GM13976 (cell line): ENCODE data around the gene CRIP2.

Experiments used
- DNase-seq: peaks from one replicate; pipeline ENCODE4 v3.0.0; 2012; ENCODE audit warnings: low spot score
- in situ Hi-C: fragments of 300-500 bp; cut with MboI; formaldehyde crosslinking; loops from one replicate; pipeline ENCODE4 v1.12.0; 2022; ENCODE audit warnings: low sequenced_read_pairs, mixed read lengths, inconsistent platforms; ENCODE audit not compliant: unreplicated experiment
- TF ChIP-seq, protein P1 (sequence below): IDR thresholded peaks from 2 replicates; pipeline ENCODE4 v1.5.1; 2012; ENCODE audit warnings: borderline replicate concordance, mild to moderate bottlenecking; ENCODE audit not compliant: insufficient read depth; ENCODE audit errors: extremely low read depth, missing control alignments, control extremely low read depth

The CRIP2 gene

GRCh38 chr14:105471297-105471821 lies 3.3 kb upstream of the CRIP2 start:
- TF ChIP-seq, protein P1, sequence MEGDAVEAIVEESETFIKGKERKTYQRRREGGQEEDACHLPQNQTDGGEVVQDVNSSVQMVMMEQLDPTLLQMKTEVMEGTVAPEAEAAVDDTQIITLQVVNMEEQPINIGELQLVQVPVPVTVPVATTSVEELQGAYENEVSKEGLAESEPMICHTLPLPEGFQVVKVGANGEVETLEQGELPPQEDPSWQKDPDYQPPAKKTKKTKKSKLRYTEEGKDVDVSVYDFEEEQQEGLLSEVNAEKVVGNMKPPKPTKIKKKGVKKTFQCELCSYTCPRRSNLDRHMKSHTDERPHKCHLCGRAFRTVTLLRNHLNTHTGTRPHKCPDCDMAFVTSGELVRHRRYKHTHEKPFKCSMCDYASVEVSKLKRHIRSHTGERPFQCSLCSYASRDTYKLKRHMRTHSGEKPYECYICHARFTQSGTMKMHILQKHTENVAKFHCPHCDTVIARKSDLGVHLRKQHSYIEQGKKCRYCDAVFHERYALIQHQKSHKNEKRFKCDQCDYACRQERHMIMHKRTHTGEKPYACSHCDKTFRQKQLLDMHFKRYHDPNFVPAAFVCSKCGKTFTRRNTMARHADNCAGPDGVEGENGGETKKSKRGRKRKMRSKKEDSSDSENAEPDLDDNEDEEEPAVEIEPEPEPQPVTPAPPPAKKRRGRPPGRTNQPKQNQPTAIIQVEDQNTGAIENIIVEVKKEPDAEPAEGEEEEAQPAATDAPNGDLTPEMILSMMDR: no peak
- in situ Hi-C loops: no loop called here
- DNase-seq: no peak

DNA sequence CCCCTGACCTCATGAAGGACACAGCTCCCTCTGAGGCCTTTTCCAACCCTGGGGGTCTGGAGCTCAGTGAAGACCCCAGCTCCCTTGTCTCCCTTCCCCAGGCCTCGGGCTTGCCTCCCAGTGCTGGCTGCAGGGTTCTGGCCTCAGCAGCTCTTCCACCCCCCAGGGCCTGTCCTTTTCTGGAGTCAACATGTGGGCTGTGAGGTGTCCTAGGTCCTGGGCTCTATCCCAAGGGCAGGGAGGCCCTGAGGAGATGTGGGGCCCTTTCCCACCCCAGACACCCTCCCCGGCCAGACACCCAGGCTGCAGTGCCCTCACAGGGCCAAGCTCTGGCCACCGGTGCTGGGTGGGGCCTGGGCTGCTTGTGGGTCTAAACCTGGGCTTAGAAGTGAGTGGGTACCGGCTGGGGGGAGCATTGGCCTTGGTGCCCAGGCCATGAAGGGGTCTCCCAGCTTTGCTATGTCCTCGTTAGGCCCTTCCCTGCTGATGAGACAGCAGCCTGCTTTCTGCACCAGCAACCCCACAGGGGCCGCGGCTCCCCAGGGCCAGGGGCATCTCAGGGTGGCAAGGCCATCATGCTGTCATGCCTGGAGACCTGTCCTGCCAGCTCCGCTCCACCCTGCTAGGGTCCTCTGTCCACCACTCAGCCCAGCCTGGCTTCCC lies 2.7 kb upstream of the CRIP2 start:
- TF ChIP-seq, protein P1: no peak
- DNase-seq: no peak
- in situ Hi-C loops: no loop called here

GRCh38 chr14:105472486-105472991 lies 2.1 kb upstream of the CRIP2 start:
- in situ Hi-C loops: no loop called here
- no peak for DNase-seq
- TF ChIP-seq, protein P1: no peak

DNA sequence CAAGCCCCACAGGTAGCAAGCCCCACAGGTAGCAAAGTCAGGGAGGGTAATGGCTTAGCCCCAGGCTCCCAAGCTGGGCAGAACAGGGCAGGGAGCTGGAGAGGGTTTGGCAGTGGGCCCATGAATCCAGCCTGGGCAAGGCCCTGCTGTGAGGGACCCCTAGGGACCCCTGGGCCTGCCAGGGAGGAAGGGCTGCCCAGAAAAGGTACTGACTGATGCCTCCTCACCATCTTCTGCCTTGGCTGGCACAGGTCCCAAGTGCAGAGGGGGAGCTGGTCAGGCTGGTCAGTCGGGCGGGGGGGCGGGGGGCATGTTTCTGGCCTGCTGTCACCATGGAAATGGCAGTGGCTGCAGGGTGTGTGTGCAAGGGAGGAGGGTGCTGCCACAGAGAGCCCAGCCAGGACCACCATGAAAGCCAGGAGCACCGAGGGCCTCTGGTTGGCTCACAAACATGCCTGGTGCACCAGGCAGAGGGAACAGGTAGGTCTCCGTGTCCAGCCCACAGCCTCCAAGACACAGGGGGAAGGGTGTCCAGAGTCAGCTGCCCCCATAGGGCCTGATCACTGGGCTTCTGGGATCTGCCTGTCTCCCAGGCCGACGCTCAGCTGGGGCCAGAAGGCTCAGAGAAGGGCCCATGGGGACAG lies 1.5 kb upstream of the CRIP2 start:
- no peak for DNase-seq
- TF ChIP-seq, protein P1: no peak
- in situ Hi-C loops: no loop called here

DNA sequence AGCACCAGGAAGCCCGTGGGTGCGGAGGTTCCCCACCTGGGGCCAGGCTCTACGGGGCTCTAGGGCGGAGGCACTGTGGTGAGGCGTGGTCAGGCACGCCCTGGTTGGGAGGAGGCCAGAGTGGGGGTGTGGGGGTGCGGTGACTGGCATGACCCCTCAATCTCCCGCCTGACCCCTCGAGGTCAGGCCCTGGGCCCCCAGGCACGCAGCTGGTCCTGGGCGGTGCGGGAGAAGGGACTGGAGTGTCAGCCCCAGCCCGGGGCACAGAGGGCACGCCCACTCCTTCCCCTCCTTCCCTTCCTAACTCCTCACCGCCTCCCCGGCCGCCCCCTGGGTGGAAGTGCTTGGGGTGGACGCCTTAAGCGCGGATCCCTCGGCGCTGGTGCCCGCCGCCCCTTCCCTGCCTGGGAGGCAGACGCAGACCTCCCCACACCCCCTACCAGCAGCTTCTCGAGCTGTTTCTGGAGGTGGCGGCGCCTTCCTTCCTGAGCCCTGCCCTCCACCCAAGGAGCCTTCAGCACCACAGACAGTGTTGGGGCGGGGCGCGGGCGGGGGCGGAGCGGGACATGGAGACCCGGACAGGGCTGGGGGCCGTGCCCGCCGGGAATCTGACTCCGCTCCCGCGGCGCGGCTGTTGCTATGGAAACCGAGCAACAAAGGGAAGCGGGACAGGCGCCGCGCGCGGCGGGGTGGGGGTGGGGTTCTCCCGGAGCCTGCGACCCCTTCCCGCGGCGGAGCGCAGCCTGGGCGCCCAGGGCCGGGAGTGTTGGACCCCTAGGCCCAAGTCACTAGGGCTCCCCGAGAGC lies 741 bp upstream of the CRIP2 start:
- TF ChIP-seq, protein P1: no peak
- in situ Hi-C loops: no loop called here

More for the DNA sequence above, 741 bp upstream of the CRIP2 start:
- peak; percentile 79 for DNase-seq
